GM18507 (cell line): ENCODE measurements around the gene PTPN9.
"Not testable (repeated sequence)": the region's sequence is repeated elsewhere in the genome, so short reads cannot be mapped to it uniquely, and the experiment has no call there.

Source experiments
- DNase-seq: peaks from one replicate; pipeline ENCODE4 v3.0.0; 2011; ENCODE audit warnings: low read depth; ENCODE audit not compliant: insufficient read length; ENCODE audit errors: extremely low spot score
- FAIRE-seq: peaks from 2 replicates; lab custom pipeline; 2011; peaks lifted over from hg19 to GRCh38; lab: Jason Lieb, UNC

The PTPN9 gene

GRCh38 chr15:75542386-75542797 is 36.7 kb downstream of the PTPN9 start:
- FAIRE-seq = no peak
- DNase-seq = no peak

GRCh38 chr15:75538376-75538775 is 40.7 kb downstream of the PTPN9 start:
- FAIRE-seq (no peak), DNase-seq (no peak)

GRCh38 chr15:75533945-75534344 is 45.2 kb downstream of the PTPN9 start:
- no peak for FAIRE-seq

GRCh38 chr15:75532413-75533250 is 46.5 kb downstream of the PTPN9 start:
- DNase-seq = no peak
- FAIRE-seq = no peak

More at GRCh38 chr15:75533945-75534344, 45.2 kb downstream of the PTPN9 start:
- no peak for DNase-seq

GRCh38 chr15:75531041-75531450 is 48.1 kb downstream of the PTPN9 start:
- no peak for FAIRE-seq
- no peak for DNase-seq

- DNase-seq = no peak
- FAIRE-seq = no peak
Measured at GRCh38 chr15:75530169-75530568, 48.9 kb downstream of the PTPN9 start.

GRCh38 chr15:75525756-75526155 is 53.4 kb downstream of the PTPN9 start:
- FAIRE-seq, DNase-seq: not testable (repeated sequence)

GRCh38 chr15:75523011-75523410 is 56.1 kb downstream of the PTPN9 start:
- DNase-seq = no peak
- FAIRE-seq = no peak

GRCh38 chr15:75517233-75517632 is 61.9 kb downstream of the PTPN9 start:
- no peak for FAIRE-seq

GRCh38 chr15:75508840-75509532 is 70.1 kb downstream of the PTPN9 start:
- FAIRE-seq (no peak), DNase-seq (no peak)

More at GRCh38 chr15:75517233-75517632, 61.9 kb downstream of the PTPN9 start:
- no peak for DNase-seq

GRCh38 chr15:75502360-75502759 is 76.8 kb downstream of the PTPN9 start:
- DNase-seq = no peak
- no peak for FAIRE-seq

- DNase-seq (no peak), FAIRE-seq (no peak)
Measured at GRCh38 chr15:75493732-75494131, 85.4 kb downstream of the PTPN9 start.

GRCh38 chr15:75483961-75484360 is 95.2 kb downstream of the PTPN9 start:
- FAIRE-seq (no peak), DNase-seq (no peak)

GRCh38 chr15:75483556-75483955 is 95.6 kb downstream of the PTPN9 start:
- not testable (repeated sequence) for DNase-seq, FAIRE-seq

GRCh38 chr15:75483106-75483505 is 96.0 kb downstream of the PTPN9 start:
- FAIRE-seq (no peak), DNase-seq (no peak)

- not testable (repeated sequence) for FAIRE-seq, DNase-seq
Measured at GRCh38 chr15:75480463-75480862, 98.7 kb downstream of the PTPN9 start.

GRCh38 chr15:75479670-75480069 is 99.4 kb downstream of the PTPN9 start:
- no peak for FAIRE-seq
- DNase-seq = no peak

GRCh38 chr15:75477094-75477493 is 102.0 kb downstream of the PTPN9 start:
- not testable (repeated sequence) for DNase-seq, FAIRE-seq

GRCh38 chr15:75468913-75469598 is 110.1 kb downstream of the PTPN9 start:
- DNase-seq = no peak

GRCh38 chr15:75460646-75461045 is 118.5 kb downstream of the PTPN9 start:
- FAIRE-seq (no peak), DNase-seq (no peak)

More at GRCh38 chr15:75468913-75469598, 110.1 kb downstream of the PTPN9 start:
- no peak for FAIRE-seq
